Measurements from ENCODE around the gene TSHZ3.

Gene TSHZ3

DNA sequence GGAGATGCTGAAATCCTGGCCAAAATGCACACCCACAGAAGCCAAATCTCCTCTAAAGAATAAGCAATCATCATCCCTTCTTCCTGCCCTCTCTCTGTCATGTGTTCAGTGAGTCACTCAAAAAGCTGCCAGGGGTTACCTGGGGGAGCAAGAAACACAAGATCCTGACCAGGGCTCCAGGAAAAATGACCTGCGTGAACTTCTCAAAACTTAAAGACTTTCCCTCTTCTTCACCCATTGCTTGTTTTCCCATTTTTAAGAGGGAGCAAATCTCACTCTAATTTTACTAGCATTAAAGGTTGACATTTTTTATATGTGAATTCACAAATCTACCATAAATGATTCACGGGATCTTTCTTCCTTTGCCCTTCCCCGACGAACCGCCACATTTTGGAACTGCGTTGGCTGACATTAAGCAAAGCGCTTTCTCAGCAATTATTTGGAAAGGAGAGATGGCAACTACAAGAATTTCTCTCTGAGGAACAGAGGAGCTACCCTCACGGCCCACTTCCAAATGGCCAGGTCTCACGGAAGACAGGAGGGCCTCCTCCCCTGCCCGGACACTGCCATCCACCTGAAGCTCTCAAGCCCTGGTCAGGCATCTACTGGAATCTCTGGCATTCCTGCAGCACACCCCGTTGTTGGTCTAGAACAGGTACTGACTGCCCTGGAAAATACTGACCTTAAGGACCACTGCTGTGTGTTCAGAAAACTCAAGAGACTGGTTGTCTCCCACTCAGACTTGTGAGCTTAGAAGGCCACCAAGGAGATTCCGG is 14.2 kb downstream of the TSHZ3 start:
- TF ChIP-seq POLR2AphosphoS5 (IDR thresholded peaks at IDR 0.05; ENCODE audit: low read depth, low read length) (no peak), SIN3A (IDR thresholded peaks at IDR 0.05; ENCODE audit: borderline replicate concordance, insufficient read depth, low read length) (no peak), FOXP2 (optimal IDR thresholded peaks at IDR 0.05; ENCODE audit: borderline replicate concordance, extremely low read depth, extremely low read length, insufficient read depth) (no peak), TAF1 (IDR thresholded peaks at IDR 0.05; ENCODE audit: borderline replicate concordance, insufficient read depth, low read length) (no peak)
- TF ChIP-seq, protein P1, sequence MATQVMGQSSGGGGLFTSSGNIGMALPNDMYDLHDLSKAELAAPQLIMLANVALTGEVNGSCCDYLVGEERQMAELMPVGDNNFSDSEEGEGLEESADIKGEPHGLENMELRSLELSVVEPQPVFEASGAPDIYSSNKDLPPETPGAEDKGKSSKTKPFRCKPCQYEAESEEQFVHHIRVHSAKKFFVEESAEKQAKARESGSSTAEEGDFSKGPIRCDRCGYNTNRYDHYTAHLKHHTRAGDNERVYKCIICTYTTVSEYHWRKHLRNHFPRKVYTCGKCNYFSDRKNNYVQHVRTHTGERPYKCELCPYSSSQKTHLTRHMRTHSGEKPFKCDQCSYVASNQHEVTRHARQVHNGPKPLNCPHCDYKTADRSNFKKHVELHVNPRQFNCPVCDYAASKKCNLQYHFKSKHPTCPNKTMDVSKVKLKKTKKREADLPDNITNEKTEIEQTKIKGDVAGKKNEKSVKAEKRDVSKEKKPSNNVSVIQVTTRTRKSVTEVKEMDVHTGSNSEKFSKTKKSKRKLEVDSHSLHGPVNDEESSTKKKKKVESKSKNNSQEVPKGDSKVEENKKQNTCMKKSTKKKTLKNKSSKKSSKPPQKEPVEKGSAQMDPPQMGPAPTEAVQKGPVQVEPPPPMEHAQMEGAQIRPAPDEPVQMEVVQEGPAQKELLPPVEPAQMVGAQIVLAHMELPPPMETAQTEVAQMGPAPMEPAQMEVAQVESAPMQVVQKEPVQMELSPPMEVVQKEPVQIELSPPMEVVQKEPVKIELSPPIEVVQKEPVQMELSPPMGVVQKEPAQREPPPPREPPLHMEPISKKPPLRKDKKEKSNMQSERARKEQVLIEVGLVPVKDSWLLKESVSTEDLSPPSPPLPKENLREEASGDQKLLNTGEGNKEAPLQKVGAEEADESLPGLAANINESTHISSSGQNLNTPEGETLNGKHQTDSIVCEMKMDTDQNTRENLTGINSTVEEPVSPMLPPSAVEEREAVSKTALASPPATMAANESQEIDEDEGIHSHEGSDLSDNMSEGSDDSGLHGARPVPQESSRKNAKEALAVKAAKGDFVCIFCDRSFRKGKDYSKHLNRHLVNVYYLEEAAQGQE (IDR thresholded peaks at IDR 0.05; ENCODE audit: insufficient read depth in 1 of 2, low read depth in 2 of 2, low read length in 2 of 2) = no peak

DNA sequence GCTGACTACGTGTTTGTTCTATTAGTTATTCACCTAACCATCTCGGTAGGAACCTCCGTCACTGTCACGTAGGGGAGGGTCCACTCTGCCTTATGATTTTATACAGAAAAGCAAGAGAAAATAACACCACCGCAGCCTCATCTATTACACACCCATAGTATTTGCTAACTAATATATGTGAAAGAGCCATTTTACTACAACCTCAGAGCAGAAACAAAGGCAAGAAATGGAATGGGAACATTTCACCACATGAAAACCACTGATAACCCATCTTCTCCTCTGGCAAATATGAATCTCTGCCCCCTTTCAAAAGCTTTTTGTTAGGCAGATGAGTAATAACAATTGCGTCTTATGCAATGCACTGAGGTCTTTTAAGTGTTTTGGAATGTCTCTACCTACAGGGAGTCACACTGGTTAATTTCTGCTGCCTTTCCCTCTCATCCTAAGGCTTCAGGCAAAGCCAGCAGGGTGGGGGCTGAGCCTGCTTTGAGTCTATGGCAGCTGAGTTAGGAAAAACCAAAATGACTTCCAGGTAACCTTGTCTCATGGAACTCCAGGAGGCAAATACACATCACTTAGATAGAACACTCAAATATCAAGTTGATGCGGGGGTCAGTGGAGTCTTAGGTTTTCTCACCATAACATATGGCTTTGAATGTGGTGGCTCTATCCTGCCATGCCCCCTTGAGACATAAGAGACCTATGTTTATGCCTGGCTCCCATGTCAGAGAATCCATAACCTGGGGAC is 15.0 kb downstream of the TSHZ3 start:
- TF ChIP-seq POLR2AphosphoS5 (IDR thresholded peaks at IDR 0.05; ENCODE audit: low read depth, low read length) = no peak
- TF ChIP-seq TAF1 (IDR thresholded peaks at IDR 0.05; ENCODE audit: borderline replicate concordance, insufficient read depth, low read length) = no peak
- no peak for TF ChIP-seq SIN3A (IDR thresholded peaks at IDR 0.05; ENCODE audit: borderline replicate concordance, insufficient read depth, low read length)
- no peak for TF ChIP-seq FOXP2 (optimal IDR thresholded peaks at IDR 0.05; ENCODE audit: borderline replicate concordance, extremely low read depth, extremely low read length, insufficient read depth)
- TF ChIP-seq, protein P1 (IDR thresholded peaks at IDR 0.05; ENCODE audit: insufficient read depth in 1 of 2, low read depth in 2 of 2, low read length in 2 of 2) = no peak

DNA sequence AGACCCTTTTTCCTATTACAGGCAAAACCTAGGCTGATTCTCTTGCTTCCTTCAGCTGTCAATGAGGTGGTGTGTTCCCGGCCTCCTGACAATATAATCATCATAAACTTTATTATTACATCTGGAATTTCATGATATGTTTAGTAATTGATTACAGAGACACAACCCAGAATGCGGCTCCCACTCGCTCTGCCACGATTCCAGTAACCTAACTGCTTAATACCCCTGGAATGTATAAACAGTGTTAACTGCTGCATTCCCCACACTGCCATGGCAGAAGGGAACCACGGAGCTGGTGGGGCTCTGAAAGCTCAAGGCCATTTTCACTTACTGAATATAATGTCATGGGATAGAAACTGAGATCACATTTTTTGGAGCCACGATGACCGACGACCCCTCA is 17.1 kb downstream of the TSHZ3 start:
- TF ChIP-seq TAF1 (IDR thresholded peaks at IDR 0.05; ENCODE audit: borderline replicate concordance, insufficient read depth, low read length) = no peak
- TF ChIP-seq, protein P1 (IDR thresholded peaks at IDR 0.05; ENCODE audit: insufficient read depth in 1 of 2, low read depth in 2 of 2, low read length in 2 of 2) = no peak
- no peak for TF ChIP-seq FOXP2 (optimal IDR thresholded peaks at IDR 0.05; ENCODE audit: borderline replicate concordance, extremely low read depth, extremely low read length, insufficient read depth)
- TF ChIP-seq SIN3A (IDR thresholded peaks at IDR 0.05; ENCODE audit: borderline replicate concordance, insufficient read depth, low read length) = no peak
- TF ChIP-seq POLR2AphosphoS5 (IDR thresholded peaks at IDR 0.05; ENCODE audit: low read depth, low read length) = no peak

DNA sequence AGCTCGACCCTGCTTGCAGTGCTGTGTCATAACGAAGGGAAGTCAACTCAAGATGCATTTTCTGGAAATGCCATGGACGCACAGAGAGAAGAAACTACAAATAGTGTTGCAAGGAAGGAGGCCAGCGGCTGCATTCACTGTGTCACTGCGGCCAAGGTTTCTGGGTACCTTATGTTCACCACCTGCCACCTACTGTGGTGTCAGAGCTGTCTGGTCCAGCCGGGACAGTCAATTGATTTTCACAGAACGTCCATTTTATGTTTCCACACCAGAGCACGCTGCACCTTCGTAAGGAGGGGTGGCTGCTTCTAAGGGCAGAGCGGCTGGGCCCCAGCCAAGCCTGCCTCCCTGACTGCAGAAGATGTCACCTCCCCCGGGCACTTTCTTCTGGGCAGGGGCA is 17.7 kb downstream of the TSHZ3 start:
- no peak for TF ChIP-seq TAF1 (IDR thresholded peaks at IDR 0.05; ENCODE audit: borderline replicate concordance, insufficient read depth, low read length)
- TF ChIP-seq, protein P1 (IDR thresholded peaks at IDR 0.05; ENCODE audit: insufficient read depth in 1 of 2, low read depth in 2 of 2, low read length in 2 of 2) = no peak
- no peak for TF ChIP-seq POLR2AphosphoS5 (IDR thresholded peaks at IDR 0.05; ENCODE audit: low read depth, low read length)
- no peak for TF ChIP-seq SIN3A (IDR thresholded peaks at IDR 0.05; ENCODE audit: borderline replicate concordance, insufficient read depth, low read length)
- TF ChIP-seq FOXP2 (optimal IDR thresholded peaks at IDR 0.05; ENCODE audit: borderline replicate concordance, extremely low read depth, extremely low read length, insufficient read depth) = no peak

Measured in PFSK-1 (cell line).